Gastroesophageal sphincter (tissue), 4 donors: ENCODE measurements around the gene PDC. TPM values are rescaled to one million over a fixed set of nuclear protein-coding genes. Genes with fewer than 3 reads are reported as not detected.
"Not testable (repeated sequence)": the region's sequence is repeated elsewhere in the genome, so short reads cannot be mapped to it uniquely, and the experiment has no call there.

ENCODE experiments used
- ATAC-seq: fragments of 150-250 bp; one replicate; pipeline ENCODE4 v1.9.1; 2016; ENCODE audit warnings: mild to moderate bottlenecking, moderate library complexity
- H3K27ac ChIP-seq, 4 donors: fragments of 200-600 bp; sonication (generic) in 3 of 4; 1 replicate in 3 of 4; 2 replicates in 1 of 4; pipeline ENCODE4 v1.5.1; 2016 to 2019
- H3K27me3 ChIP-seq: fragments of 200-600 bp; sonication (generic); one replicate; pipeline ENCODE4 v1.5.1; 2019
- H3K36me3 ChIP-seq, 2 donors: fragments of 200-600 bp; sonication (generic); one replicate each; pipeline ENCODE4 v1.5.1; 2019; ENCODE audit warnings: control low read depth in 1 of 2
- H3K4me1 ChIP-seq, 3 donors: fragments of 200-600 bp; sonication (generic); 1 replicate in 2 of 3; 2 replicates in 1 of 3; pipeline ENCODE4 v1.5.1; 2016 to 2019; ENCODE audit warnings: control low read depth in 2 of 3
- H3K4me3 ChIP-seq, 2 donors: fragments of 200-600 bp; sonication (generic); one replicate each; pipeline ENCODE4 v1.5.1; 2019; ENCODE audit warnings: mild to moderate bottlenecking in 1 of 2, moderate library complexity in 1 of 2
- H3K9me3 ChIP-seq, 3 donors: fragments of 200-600 bp; sonication (generic); one replicate each; pipeline ENCODE4 v1.5.1; 2017 to 2019; ENCODE audit warnings: control low read depth in 2 of 3
- EP300 ChIP-seq: sonication (generic); formaldehyde crosslinking; IDR thresholded peaks from one replicate; pipeline ENCODE4 v1.6.1; 2017; ENCODE audit warnings: antibody characterized with exemption, mild to moderate bottlenecking
- POLR2A ChIP-seq, 2 donors: fragments of 450-650 bp; IDR thresholded peaks; one replicate each; pipeline ENCODE4 v1.6.1; 2017; ENCODE audit warnings: antibody characterized with exemption in 2 of 2, mild to moderate bottlenecking in 2 of 2, moderate library complexity in 1 of 2
- POLR2AphosphoS5 ChIP-seq: sonication (generic); formaldehyde crosslinking; IDR thresholded peaks from one replicate; pipeline ENCODE4 v1.6.1; 2017; ENCODE audit warnings: antibody characterized with exemption
- WGBS, 2 donors: methylation state at CpG; one replicate each; pipeline ENCODE4 v1.1.5; 2018; ENCODE audit warnings: low coverage in 1 of 2; 5-methylcytosine and 5-hydroxymethylcytosine counted together
- total RNA-seq, 4 donors: library from RNA; depleted of rRNA; stranded (reverse); fragments of >200 nt; gene quantifications; one replicate each; pipeline ENCODE4 v1.1.0, GENCODE V29; 2016
- TF ChIP-seq, protein P1 (sequence below), 4 experiments: fragments of 200-600 bp in 2 of 4; fragments of 450-650 bp in 2 of 4; sonication (generic) in 1 of 4; IDR thresholded peaks; one replicate each; pipeline ENCODE4 v1.5.1; 2017 to 2019; ENCODE audit warnings: antibody characterized with exemption in 4 of 4, mild to moderate bottlenecking in 2 of 4, moderate library complexity in 2 of 4

Gene PDC
- total RNA-seq, 4 donors from 2014 or later = not detected

DNA sequence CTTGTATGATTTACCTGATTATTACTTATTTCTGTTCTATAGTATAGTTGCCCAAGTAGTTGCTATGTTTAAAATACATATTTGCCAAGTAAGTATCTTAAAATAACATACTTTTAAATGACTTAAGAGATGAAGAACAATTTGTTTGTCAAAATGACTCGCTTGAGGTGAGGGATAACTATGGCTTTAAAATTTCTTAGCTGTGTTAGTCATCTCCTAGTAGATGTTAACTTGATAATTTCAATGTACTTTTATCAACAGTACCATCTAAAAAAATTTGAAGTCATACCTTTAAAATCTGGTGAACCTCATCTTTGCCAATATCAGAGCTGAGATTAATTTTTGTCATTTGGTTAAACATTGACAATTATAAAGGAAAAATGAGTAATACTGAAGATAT lies 47.6 kb downstream of the PDC start:
- H3K36me3 ChIP-seq = peaks cover 0 to 71% of the 10 kb centered on the region in 2 donors
- no peaks in the 10 kb centered on the region for H3K4me1 ChIP-seq
- H3K27me3 ChIP-seq = no peaks in the 10 kb centered on the region
- no peaks in the 10 kb centered on the region for H3K9me3 ChIP-seq
- no peak overlapping the region for H3K27ac ChIP-seq
- TF ChIP-seq POLR2A (IDR thresholded peaks at IDR 0.05) (no peak), POLR2AphosphoS5 (no peak), EP300 (no peak)
- TF ChIP-seq, protein P1, sequence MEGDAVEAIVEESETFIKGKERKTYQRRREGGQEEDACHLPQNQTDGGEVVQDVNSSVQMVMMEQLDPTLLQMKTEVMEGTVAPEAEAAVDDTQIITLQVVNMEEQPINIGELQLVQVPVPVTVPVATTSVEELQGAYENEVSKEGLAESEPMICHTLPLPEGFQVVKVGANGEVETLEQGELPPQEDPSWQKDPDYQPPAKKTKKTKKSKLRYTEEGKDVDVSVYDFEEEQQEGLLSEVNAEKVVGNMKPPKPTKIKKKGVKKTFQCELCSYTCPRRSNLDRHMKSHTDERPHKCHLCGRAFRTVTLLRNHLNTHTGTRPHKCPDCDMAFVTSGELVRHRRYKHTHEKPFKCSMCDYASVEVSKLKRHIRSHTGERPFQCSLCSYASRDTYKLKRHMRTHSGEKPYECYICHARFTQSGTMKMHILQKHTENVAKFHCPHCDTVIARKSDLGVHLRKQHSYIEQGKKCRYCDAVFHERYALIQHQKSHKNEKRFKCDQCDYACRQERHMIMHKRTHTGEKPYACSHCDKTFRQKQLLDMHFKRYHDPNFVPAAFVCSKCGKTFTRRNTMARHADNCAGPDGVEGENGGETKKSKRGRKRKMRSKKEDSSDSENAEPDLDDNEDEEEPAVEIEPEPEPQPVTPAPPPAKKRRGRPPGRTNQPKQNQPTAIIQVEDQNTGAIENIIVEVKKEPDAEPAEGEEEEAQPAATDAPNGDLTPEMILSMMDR (IDR thresholded peaks at IDR 0.05) = no peak
- H3K4me3 ChIP-seq = no peak overlapping the region
- ATAC-seq = no peak
- WGBS, 2 donors = 86 to 91% methylated on average over 1 of the region's 1 CpG

DNA sequence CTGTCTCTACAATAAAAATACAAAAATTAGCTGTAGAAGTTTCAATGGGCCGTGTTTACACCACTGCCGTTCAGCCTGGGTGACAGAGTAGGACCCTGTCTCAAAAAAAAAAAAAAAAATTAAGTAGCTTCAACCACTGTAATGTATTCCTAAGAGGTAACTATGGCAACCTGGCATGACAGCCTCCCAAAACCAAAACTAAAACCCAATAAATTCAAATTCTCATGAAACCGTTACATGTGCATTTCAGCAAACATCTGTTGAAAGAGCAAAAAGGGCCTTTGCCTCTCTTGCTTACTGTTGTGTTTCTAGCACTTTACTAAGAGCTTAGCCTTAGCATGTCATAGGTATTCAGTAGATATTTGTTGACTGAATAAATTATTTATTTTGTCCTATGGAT lies 51.8 kb downstream of the PDC start:
- Histone ChIP-seq H3K4me3 (no peak overlapping the region), H3K4me1 (peaks cover 0 to 4% (median 0%) of the 10 kb centered on the region in 3 donors), H3K27me3 (no peaks in the 10 kb centered on the region), H3K9me3 (no peaks in the 10 kb centered on the region), H3K36me3 (peaks cover 0 to 84% of the 10 kb centered on the region in 2 donors), H3K27ac (no peak overlapping the region)
- WGBS, 2 donors = 75 to 84% methylated on average over 1 to 3 of the region's 3 CpGs
- no peak for TF ChIP-seq POLR2A (IDR thresholded peaks at IDR 0.05)
- TF ChIP-seq POLR2AphosphoS5 = no peak
- TF ChIP-seq EP300 = no peak
- TF ChIP-seq, protein P1 (IDR thresholded peaks at IDR 0.05) = no peak
- ATAC-seq = no peak

DNA sequence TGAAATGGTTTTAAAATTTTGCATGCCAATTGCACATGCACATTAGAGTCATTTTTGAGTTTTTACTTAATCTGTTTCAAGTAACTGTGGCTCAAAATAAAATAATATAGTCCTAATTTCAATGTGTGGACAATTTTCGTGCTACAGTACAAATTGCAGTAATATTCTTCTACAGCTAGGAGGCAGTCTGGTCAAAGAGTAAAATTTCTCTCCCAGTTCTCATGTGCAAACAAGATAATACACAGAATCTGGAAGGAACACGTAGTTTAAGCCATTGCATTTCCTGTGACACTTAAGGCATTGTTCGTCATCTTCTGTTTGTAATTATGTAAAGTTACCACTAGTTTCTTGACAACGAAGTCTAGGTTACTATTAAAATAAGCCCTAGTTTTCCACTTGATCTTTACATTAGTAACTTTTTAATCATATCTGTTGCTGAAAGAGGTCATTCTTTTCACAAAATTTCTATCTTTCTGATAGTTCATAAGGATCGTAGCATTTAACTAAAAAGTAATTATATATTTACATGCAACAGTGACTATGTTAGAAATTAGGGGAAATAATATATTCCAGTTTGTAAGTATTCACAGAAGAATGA lies 56.4 kb downstream of the PDC start:
- TF ChIP-seq POLR2A (IDR thresholded peaks at IDR 0.05) (no peak), POLR2AphosphoS5 (no peak), EP300 (no peak)
- TF ChIP-seq, protein P1 (IDR thresholded peaks at IDR 0.05) = peak; percentile 47 to 67 (median 61)
- H3K4me1 ChIP-seq = peaks cover 0 to 4% (median 0%) of the 10 kb centered on the region in 3 donors
- WGBS, 2 donors = 27 to 35% methylated on average over 5 of the region's 5 CpGs
- no peak overlapping the region for H3K4me3 ChIP-seq
- peaks cover 0 to 73% of the 10 kb centered on the region in 2 donors for H3K36me3 ChIP-seq
- H3K27ac ChIP-seq = no peak overlapping the region
- no peaks in the 10 kb centered on the region for H3K27me3 ChIP-seq
- no peaks in the 10 kb centered on the region for H3K9me3 ChIP-seq
- ATAC-seq = no peak

DNA sequence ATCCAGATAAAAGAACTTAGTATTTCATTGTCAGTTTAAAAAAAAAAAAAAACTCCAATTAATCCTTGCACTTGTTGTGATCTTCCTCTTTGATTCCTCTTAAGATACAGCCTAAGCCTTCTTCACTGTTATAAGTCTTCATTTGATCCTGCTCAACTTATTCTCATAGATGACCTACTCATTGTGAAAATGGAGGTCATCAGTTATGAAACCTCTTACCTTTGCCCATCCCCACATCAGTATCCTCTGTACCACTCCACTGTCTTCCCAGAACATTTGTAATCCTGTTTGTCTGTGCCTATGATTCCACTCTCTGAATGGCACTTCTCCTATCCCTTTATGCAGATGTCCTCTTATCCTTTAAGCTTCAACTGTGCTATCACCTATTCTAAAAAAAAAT lies 57.3 kb downstream of the PDC start:
- no peak for TF ChIP-seq POLR2AphosphoS5
- TF ChIP-seq, protein P1 (IDR thresholded peaks at IDR 0.05) = no peak
- TF ChIP-seq EP300 = no peak
- TF ChIP-seq POLR2A (IDR thresholded peaks at IDR 0.05) = no peak
- peaks cover 0 to 73% of the 10 kb centered on the region in 2 donors for H3K36me3 ChIP-seq
- H3K9me3 ChIP-seq = no peaks in the 10 kb centered on the region
- H3K4me1 ChIP-seq = peaks cover 0 to 4% (median 0%) of the 10 kb centered on the region in 3 donors
- H3K27ac ChIP-seq = no peak overlapping the region
- no peaks in the 10 kb centered on the region for H3K27me3 ChIP-seq
- H3K4me3 ChIP-seq = no peak overlapping the region
- ATAC-seq = no peak

DNA sequence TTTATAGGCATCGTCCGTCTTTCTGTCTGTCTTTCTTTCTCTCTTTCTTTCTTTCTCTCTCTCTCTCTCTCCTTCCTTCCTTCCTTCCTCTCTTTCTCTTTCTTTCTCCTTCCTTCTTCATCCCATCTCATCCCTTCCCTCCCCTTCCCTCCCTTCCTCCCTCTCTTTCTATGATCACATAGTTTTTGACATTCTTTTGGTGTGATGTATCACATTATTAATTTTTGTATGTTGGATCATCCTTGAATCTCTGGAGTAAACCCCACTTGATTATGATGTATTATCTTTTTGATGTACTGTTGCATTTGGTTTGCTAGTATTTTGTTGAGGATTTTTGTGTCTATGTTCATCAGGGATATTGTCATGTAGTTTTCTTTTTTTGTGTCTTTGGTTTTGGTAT lies 59.5 kb downstream of the PDC start:
- not testable (repeated sequence) for H3K27ac ChIP-seq, H3K4me1 ChIP-seq, H3K27me3 ChIP-seq, H3K4me3 ChIP-seq, ATAC-seq, H3K9me3 ChIP-seq
- peaks cover 0 to 77% of the 10 kb centered on the region in 2 donors for H3K36me3 ChIP-seq
- WGBS, 2 donors = 80 to 83% methylated on average over 1 of the region's 2 CpGs

Other genes with a start within 250 kb of the PDC start
- gene PRG4, start 164.8 kb downstream of the PDC start, total RNA-seq = 1 to 10 TPM in 3 of 4 donors, under 1 TPM in 1; 0.16 to 8.5 (median 3.0) TPM
- 10 to 100 TPM; 53.7 to 78.8 (median 70.1) TPM for gene TPR, start 85.9 kb downstream of the PDC start, total RNA-seq
- 10 to 100 TPM in 3 of 4 donors, 1 to 10 TPM in 1; 10.0 to 22.1 (median 15.3) TPM for gene ODR4, start 85.3 kb downstream of the PDC start, total RNA-seq
- gene PTGS2, start 219.3 kb upstream of the PDC start, total RNA-seq = 10 to 100 TPM in 2 of 4 donors, 1 to 10 TPM in 2; 2.2 to 13.6 (median 8.7) TPM